GM12878 (cell line): ENCODE measurements around the gene DOP1A. TPM values are rescaled to one million over a fixed set of nuclear protein-coding genes. Genes with fewer than 3 reads are reported as not detected.

ENCODE experiments used
- ATAC-seq: fragments of 200-7000 bp; cut with Tn5 transposase; 3 replicates; pipeline ENCODE4 v1.9.1; 2020; ENCODE audit warnings: mild to moderate bottlenecking, moderate library complexity
- BruUV-seq: library from RNA; stranded (reverse); fragments of 400-500 nt; replicated peaks from 2 replicates; lab custom pipeline; 2021; lab: Mats Ljungman, UMichigan
- CTCF ChIA-PET: fragments of 300-600 bp; sonication (Branson Sonifier 250); formaldehyde crosslinking; extraction: SDS; loops from one replicate; lab custom pipeline; 2021; ENCODE audit warnings: inconsistent platforms; lab: Yijun Ruan, JAX
- POLR2A ChIA-PET: fragments of 350-600 bp; formaldehyde crosslinking; extraction: SDS; loops from one replicate; lab custom pipeline; 2021; ENCODE audit warnings: inconsistent platforms; lab: Charles Lee
- RAD21 ChIA-PET: fragments of 300-600 bp; sonication (Branson Sonifier 250); formaldehyde crosslinking; loops from one replicate; lab custom pipeline; 2023; ENCODE audit warnings: antibody characterized with exemption; ENCODE audit not compliant: unreplicated experiment; lab: Charles Lee
- SMC1A ChIA-PET: fragments of 300-600 bp; sonication (Branson Sonifier 250); formaldehyde crosslinking; loops from one replicate; lab custom pipeline; 2023; ENCODE audit not compliant: unreplicated experiment, uncharacterized antibody; lab: Charles Lee
- DNase-seq: peaks from one replicate; pipeline ENCODE4 v3.0.0-alpha.2; 2011; ENCODE audit warnings: low read depth, low spot score
- FAIRE-seq: peaks from 3 replicates; lab custom pipeline; 2011; peaks lifted over from hg19 to GRCh38; lab: Jason Lieb, UNC
- H2AFZ ChIP-seq: 2 replicates; pipeline ENCODE4 v1.6.0; 2011; ENCODE audit warnings: low read depth, low read length, control low read depth; ENCODE audit not compliant: control insufficient read depth
- H3K27ac ChIP-seq: 2 replicates; pipeline ENCODE4 v1.5.1; 2011; ENCODE audit warnings: control low read depth; ENCODE audit not compliant: control insufficient read depth, insufficient read depth
- H3K27me3 ChIP-seq, 2 experiments: replicated peaks in 1 of 2; 2 replicates each; pipeline versions ENCODE4 v1.6.0 to v1.6.1; 2011; ENCODE audit warnings: low read length in 1 of 2; ENCODE audit not compliant: control insufficient read depth in 2 of 2, insufficient read depth in 2 of 2
- H3K36me3 ChIP-seq, 2 experiments: 2 replicates each; pipeline ENCODE4 v1.5.1; 2011; ENCODE audit warnings: low read length in 1 of 2; ENCODE audit not compliant: control insufficient read depth in 2 of 2, insufficient read depth in 2 of 2
- H3K4me1 ChIP-seq: 2 replicates; pipeline ENCODE4 v1.6.1; 2011; ENCODE audit warnings: mild to moderate bottlenecking, low read length, moderate library complexity, mixed read lengths; ENCODE audit not compliant: control insufficient read depth, insufficient read depth
- H3K4me2 ChIP-seq: 2 replicates; pipeline ENCODE4 v1.6.0; 2011; ENCODE audit warnings: control low read depth; ENCODE audit not compliant: control insufficient read depth, insufficient read depth
- H3K4me3 ChIP-seq: fragments of 200-600 bp; sonication (generic); 2 replicates; pipeline ENCODE4 v1.5.1; 2016
- H3K79me2 ChIP-seq: 2 replicates; pipeline ENCODE4 v1.6.0; 2011; ENCODE audit warnings: low read length; ENCODE audit not compliant: control insufficient read depth, insufficient read depth
- H3K9ac ChIP-seq: 2 replicates; pipeline ENCODE4 v1.8.0; 2011; ENCODE audit warnings: low read length, control low read depth, mixed read lengths; ENCODE audit not compliant: control insufficient read depth, insufficient read depth
- H3K9me3 ChIP-seq: replicated peaks from 3 replicates; pipeline ENCODE4 v1.5.1; 2011; ENCODE audit warnings: mild to moderate bottlenecking, low read length; ENCODE audit not compliant: control insufficient read depth, insufficient read depth
- H4K20me1 ChIP-seq: 2 replicates; pipeline ENCODE4 v1.6.0; 2011; ENCODE audit not compliant: control insufficient read depth, insufficient read depth
- BRCA1 ChIP-seq: IDR thresholded peaks from 2 replicates; pipeline ENCODE4 v1.6.1; 2011; ENCODE audit warnings: low read depth, low read length, improper control_type of control experiment
- CBFB ChIP-seq: IDR thresholded peaks from 2 replicates; pipeline ENCODE4 v1.6.1; 2016; ENCODE audit warnings: antibody characterized with exemption, low read depth
- JUND ChIP-seq: IDR thresholded peaks from 2 replicates; pipeline ENCODE4 v1.6.1; 2012; ENCODE audit warnings: low read depth, mild to moderate bottlenecking, low read length, improper control_type of control experiment, moderate library complexity
- MEF2B ChIP-seq: fragments of 450-650 bp; IDR thresholded peaks from 2 replicates; pipeline ENCODE4 v1.6.1; 2018; ENCODE audit warnings: mild to moderate bottlenecking, moderate library complexity; ENCODE audit not compliant: partially characterized antibody, poor library complexity, severe bottlenecking
- SUZ12 ChIP-seq: fragments of 200-600 bp; sonication (generic); IDR thresholded peaks from one replicate; pipeline ENCODE4 v1.6.1; 2018; ENCODE audit warnings: antibody characterized with exemption, mild to moderate bottlenecking; ENCODE audit not compliant: unreplicated experiment
- ZBED1 ChIP-seq: IDR thresholded peaks from 2 replicates; pipeline ENCODE4 v1.6.1; 2016; ENCODE audit warnings: borderline replicate concordance
- ZSCAN29 ChIP-seq: fragments of 450-650 bp; IDR thresholded peaks from 2 replicates; pipeline ENCODE4 v1.6.1; 2017; ENCODE audit warnings: mild to moderate bottlenecking, moderate library complexity
- ZZZ3 ChIP-seq: IDR thresholded peaks from 2 replicates; pipeline ENCODE4 v1.6.1; 2011; ENCODE audit warnings: low read depth; ENCODE audit not compliant: control insufficient read depth, insufficient read length
- WGBS: methylation state at CpG from one replicate; pipeline ENCODE4 v1.1.6; 2016; ENCODE audit warnings: low lambda C conversion rate; ENCODE audit not compliant: insufficient replicate concordance, insufficient coverage; ENCODE audit errors: missing lambda C conversion rate; 5-methylcytosine and 5-hydroxymethylcytosine counted together
- in situ Hi-C: fragments of 300-500 bp; cut with MboI; formaldehyde crosslinking; loops from 9 replicates; pipeline ENCODE4 v1.14.3; 2018; ENCODE audit warnings: mixed read lengths
- intact Hi-C: fragments of 100-400 bp; cut with micrococcal nuclease; formaldehyde crosslinking; loops from one replicate; pipeline ENCODE4 v1.14.2; 2022; ENCODE audit not compliant: unreplicated experiment
- polyA plus RNA-seq, 11 experiments: library from polyadenylated mRNA; depleted of rRNA in 4 of 11; unstranded in 6 of 11; stranded (reverse) in 5 of 11; fragments of >200 nt; fragmentation: Nextera tagmentation in 4 of 11; fragmentation: Illumina TruSeq in 1 of 11; extraction: Ambion mirVana in 4 of 11; extraction: Trizol in 1 of 11; gene quantifications; 1 replicate in 1 of 11; 2 replicates in 10 of 11; pipeline versions ENCODE4 v1.2.1 to v1.2.3, GENCODE V29; 2011 to 2016; ENCODE audit warnings: inconsistent platforms in 2 of 11, missing spikeins in 2 of 11, low read depth in 1 of 11
- total RNA-seq, 4 experiments: library from RNA; depleted of rRNA in 3 of 4; stranded (reverse); fragments of >200 nt in 3 of 4; fragmentation: Illumina TruSeq in 1 of 4; extraction: Trizol in 1 of 4; gene quantifications; 2 replicates each; pipeline versions ENCODE4 v1.2.1 to v1.2.3, GENCODE V29; 2013 to 2021
- TF ChIP-seq, protein P1 (sequence below): IDR thresholded peaks from 2 replicates; pipeline ENCODE4 v1.6.1; 2012; ENCODE audit warnings: improper control_type of control experiment, low read depth, low read length; ENCODE audit not compliant: insufficient replicate concordance

Gene DOP1A
- total and polyA plus RNA-seq, 10 of the 15 experiments (the other 5 are each of a cell fraction or from before 2014, with no cell fraction given): 1.9 to 22.9 (median 10.3) TPM

DNA sequence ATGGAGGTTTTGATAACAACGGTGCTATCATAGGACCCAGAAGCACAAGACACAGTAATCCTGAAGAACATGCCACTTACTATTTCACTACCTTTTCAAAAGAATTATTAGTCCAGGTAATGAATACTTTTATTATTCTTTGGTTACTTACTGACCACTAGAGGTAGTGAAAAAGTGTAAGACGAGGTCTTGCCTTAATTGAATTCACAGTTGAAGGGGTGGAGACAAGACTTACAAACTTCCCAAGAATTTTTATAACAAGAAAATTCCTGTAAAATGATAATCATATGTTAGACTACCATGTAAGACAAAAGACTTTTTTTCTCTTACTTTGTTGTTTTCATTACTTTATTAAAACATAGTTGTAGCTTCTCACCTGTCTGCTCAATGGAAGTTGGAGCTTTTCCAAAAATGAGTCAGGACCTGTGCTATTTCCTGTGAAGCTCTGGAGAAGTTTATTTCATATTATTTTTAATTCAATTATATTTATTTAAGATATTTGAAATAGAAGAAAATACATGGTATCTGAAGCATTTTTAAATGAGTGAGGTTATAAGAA, 52.4 kb downstream of the DOP1A start (continued):
- TF ChIP-seq, protein P1, sequence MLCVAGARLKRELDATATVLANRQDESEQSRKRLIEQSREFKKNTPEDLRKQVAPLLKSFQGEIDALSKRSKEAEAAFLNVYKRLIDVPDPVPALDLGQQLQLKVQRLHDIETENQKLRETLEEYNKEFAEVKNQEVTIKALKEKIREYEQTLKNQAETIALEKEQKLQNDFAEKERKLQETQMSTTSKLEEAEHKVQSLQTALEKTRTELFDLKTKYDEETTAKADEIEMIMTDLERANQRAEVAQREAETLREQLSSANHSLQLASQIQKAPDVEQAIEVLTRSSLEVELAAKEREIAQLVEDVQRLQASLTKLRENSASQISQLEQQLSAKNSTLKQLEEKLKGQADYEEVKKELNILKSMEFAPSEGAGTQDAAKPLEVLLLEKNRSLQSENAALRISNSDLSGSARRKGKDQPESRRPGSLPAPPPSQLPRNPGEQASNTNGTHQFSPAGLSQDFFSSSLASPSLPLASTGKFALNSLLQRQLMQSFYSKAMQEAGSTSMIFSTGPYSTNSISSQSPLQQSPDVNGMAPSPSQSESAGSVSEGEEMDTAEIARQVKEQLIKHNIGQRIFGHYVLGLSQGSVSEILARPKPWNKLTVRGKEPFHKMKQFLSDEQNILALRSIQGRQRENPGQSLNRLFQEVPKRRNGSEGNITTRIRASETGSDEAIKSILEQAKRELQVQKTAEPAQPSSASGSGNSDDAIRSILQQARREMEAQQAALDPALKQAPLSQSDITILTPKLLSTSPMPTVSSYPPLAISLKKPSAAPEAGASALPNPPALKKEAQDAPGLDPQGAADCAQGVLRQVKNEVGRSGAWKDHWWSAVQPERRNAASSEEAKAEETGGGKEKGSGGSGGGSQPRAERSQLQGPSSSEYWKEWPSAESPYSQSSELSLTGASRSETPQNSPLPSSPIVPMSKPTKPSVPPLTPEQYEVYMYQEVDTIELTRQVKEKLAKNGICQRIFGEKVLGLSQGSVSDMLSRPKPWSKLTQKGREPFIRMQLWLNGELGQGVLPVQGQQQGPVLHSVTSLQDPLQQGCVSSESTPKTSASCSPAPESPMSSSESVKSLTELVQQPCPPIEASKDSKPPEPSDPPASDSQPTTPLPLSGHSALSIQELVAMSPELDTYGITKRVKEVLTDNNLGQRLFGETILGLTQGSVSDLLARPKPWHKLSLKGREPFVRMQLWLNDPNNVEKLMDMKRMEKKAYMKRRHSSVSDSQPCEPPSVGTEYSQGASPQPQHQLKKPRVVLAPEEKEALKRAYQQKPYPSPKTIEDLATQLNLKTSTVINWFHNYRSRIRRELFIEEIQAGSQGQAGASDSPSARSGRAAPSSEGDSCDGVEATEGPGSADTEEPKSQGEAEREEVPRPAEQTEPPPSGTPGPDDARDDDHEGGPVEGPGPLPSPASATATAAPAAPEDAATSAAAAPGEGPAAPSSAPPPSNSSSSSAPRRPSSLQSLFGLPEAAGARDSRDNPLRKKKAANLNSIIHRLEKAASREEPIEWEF: no peak
- TF ChIP-seq MEF2B: no peak
- no peak for TF ChIP-seq ZSCAN29
- TF ChIP-seq ZBED1: no peak

DNA sequence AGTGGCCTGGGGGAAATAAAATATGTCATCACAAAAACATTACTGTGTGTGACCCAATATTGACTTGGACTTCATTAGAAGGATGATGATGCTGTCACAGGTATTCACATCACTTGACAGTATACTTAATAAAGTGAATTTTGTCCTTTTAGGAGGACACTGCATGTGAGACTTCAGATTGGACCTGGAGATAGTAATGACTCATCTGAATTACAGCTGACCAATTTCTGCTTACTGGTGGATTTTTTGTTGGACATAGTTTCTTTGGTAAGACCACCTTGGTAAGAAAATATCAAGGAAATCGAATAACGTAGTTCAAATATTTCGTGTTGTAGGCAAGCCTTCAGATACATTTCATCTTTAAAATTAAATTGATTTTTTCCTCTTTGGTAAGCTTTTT, 57.1 kb downstream of the DOP1A start:
- in situ Hi-C loops: no loop called here
- CTCF ChIA-PET: no interaction called here
- no peak for FAIRE-seq
- Histone ChIP-seq H2AFZ (no peak overlapping the region), H3K4me1 (no peaks in the 10 kb centered on the region), H3K27ac (no peak overlapping the region), H4K20me1 (no peaks in the 10 kb centered on the region), H3K36me3 (peaks cover 6 to 30% of the 10 kb centered on the region in 2 experiments), H3K27me3 (no peaks in the 10 kb centered on the region), H3K4me2 (no peak overlapping the region), H3K4me3 (no peak overlapping the region), H3K9me3 (no peaks in the 10 kb centered on the region), H3K9ac (no peak overlapping the region), H3K79me2 (no peaks in the 10 kb centered on the region)
- POLR2A ChIA-PET: no interaction called here
- RAD21 ChIA-PET: no interaction called here
- intact Hi-C loops: no loop called here
- no peak for ATAC-seq
- SMC1A ChIA-PET: no interaction called here
- no peak for TF ChIP-seq ZZZ3
- no peak for TF ChIP-seq SUZ12
- no peak for TF ChIP-seq JUND
- no peak for TF ChIP-seq BRCA1
- no peak for TF ChIP-seq CBFB
- BruUV-seq: no TSS peak
- WGBS: 99% methylated on average over 3 of the region's 3 CpGs
- no peak for DNase-seq
